GM10248 (cell line): ENCODE measurements around the gene POFUT1.

Experiments used
- CTCF ChIA-PET: fragments of 300-600 bp; sonication (Branson Sonifier 250); formaldehyde crosslinking; extraction: SDS; loops from one replicate; lab custom pipeline; 2021; ENCODE audit warnings: antibody characterized with exemption; lab: Yijun Ruan, JAX
- POLR2A ChIA-PET: fragments of 350-650 bp; sonication (Branson Sonifier 250); formaldehyde crosslinking; extraction: SDS; loops from one replicate; lab custom pipeline; 2020; ENCODE audit warnings: antibody characterized with exemption; lab: Yijun Ruan, JAX
- DNase-seq: peaks from one replicate; pipeline ENCODE4 v3.0.0; 2012; ENCODE audit errors: extremely low spot score
- CTCF ChIP-seq: IDR thresholded peaks from 2 replicates; pipeline ENCODE4 v1.5.1; 2012; ENCODE audit warnings: mild to moderate bottlenecking, low read depth; ENCODE audit errors: extremely low read depth, missing control alignments, control extremely low read depth

POFUT1 gene

DNA sequence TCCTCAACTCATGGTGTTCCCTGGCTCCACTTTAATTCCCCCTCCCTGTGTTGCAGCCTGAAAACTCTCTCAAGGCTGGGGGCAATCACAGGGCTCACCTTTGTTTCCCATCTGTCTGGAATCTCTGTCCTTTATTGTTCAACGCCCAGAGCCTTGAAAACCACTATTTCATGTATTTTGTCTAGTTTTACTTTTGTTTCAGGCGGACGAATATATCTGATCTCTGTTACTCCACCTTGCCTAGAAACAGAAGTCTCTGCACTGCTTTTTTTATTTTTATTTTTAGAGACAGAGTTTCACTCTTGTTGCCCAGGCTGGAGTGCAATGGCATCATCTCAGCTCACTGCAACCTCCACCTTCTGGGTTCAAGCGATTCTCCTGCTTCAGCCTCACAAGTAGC is 27.7 kb upstream of the POFUT1 start:
- ChIA-PET POLR2A (no interaction called here), CTCF (interaction anchor here (1.8 kb wide), 2 partner anchors 35 to 167 kb away, joined by 3 to 4 read pairs; no protein-coding TSS in a partner anchor)
- no peak for DNase-seq
- no peak for TF ChIP-seq CTCF

GRCh38 chr20:32181606-32182005 is 26.1 kb upstream of the POFUT1 start:
- no peak for DNase-seq
- POLR2A ChIA-PET, result no interaction called here
- TF ChIP-seq CTCF, result no peak
- CTCF ChIA-PET, result interaction anchor here (0.7 kb wide), 1 partner anchor 11 kb away, joined by 3 read pairs; no protein-coding TSS in a partner anchor

DNA sequence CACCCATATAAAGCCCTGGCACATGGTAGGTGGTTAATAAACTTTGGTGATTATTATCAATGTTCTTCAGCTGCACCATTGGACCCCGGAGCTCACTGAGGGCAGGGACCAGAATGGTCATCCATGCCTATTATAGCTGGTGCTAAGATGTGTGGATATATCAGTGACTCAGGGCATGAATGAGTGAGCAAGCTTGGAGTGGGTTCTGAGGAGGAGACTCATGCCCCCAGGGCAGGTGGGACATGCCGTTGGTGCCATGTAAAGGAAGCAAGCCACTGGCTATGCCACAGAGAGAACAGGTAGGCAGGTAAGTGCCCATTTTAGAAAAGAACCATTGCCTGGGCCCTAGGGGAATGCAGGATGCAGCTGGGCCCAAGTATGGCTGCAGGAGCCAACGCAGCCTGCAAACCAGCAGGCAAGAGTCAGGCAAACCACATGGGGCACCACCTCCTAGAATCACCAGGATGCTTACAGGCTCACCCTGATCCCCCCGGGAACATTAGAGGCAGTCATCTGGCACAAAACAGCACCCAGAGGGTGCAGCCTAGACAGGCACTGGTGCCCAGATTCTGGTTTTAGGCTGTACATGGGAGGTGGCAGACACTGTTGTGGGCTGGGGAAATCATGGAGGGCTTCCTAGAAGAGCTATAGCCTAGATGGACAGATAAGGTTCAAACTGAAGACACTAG is 23.6 kb upstream of the POFUT1 start:
- POLR2A ChIA-PET, result no interaction called here
- no peak for DNase-seq

DNA sequence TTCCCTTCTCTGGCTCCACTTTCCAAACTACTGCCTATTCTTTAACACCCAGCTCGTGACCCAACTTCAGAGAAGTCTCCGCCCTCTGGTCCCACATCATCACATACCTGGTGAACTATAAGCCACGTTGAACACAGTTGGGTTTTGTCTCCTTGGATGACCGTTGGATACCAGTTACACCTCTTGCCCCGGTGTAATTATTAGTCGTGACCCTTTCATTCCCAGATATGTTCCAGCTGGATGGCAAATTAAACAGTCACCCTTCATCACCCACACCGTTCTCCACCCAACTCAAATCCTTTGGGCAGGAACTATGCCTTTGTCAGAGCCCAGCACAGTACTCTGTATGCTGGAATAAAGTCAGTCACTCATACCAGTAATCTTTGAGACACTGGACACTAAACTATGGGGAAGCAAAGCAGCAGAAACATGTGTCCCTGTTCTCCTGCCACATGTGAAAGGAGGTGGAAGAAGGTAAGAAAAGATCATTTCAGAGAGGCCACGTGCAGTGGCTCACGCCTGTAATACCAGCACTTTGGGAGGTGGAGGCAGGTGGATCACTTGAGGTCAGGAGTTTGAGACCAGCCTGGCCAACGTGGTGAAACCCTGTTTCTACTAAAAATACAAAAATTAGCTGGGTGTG is 22.6 kb upstream of the POFUT1 start:
- CTCF ChIA-PET, result no interaction called here
- DNase-seq, result no peak
- POLR2A ChIA-PET, result interaction anchor here (0.6 kb wide), 1 partner anchor 235 kb away, joined by 4 read pairs; no protein-coding TSS in a partner anchor
- TF ChIP-seq CTCF, result no peak

More for the DNA sequence above, 23.6 kb upstream of the POFUT1 start:
- TF ChIP-seq CTCF, result no peak
- CTCF ChIA-PET, result no interaction called here

- CTCF ChIA-PET, result no interaction called here
- no peak for TF ChIP-seq CTCF
- POLR2A ChIA-PET, result no interaction called here
- no peak for DNase-seq
These were observed 21.2 kb upstream of the POFUT1 start for GRCh38 chr20:32186506-32186905.

DNA sequence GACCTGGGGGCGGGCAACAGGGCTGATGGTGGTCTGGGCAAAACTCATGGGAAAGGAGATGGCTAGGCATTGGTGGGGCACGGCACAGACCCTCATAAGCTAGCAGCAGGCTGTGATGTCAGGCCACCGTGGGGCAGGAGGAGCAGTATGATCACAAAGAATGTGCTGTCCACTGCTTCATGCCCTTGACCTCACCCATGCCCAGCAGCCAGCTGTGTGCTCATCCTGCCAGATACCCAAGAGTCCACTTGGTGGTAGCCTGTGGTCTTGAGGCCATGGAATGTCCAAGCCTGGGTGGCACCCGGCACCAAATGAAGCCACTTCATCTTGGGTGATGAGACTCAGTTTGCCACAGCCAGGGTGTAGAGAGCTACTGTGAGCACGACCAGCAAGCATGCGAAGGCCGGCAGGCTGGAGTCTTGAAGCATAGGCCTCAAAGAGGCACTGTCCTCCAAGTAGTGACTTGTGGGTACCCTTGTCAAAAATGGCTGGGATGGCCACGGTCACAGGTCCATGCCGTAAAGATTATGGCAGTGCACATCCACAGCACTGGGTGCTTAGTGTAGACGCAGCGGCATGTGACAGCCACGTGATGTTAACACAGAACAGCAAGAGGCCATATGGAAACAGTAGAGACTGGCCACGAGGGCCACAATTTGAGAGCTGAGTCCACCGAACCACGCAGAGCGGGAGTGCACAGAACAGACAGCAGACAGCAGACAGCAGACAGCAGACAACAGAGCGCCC is 19.1 kb upstream of the POFUT1 start:
- CTCF ChIA-PET, result interaction anchor here (1.5 kb wide), 1 partner anchor 157 kb away, joined by 8 read pairs; no protein-coding TSS in a partner anchor

More for the DNA sequence above, 19.1 kb upstream of the POFUT1 start:
- POLR2A ChIA-PET, result no interaction called here
- TF ChIP-seq CTCF, result no peak
- no peak for DNase-seq
